Astrocyte (in vitro differentiated cells and primary cell): ENCODE data around the gene TBX5. TPM values are rescaled to one million over a fixed set of nuclear protein-coding genes. Genes with fewer than 3 reads are reported as not detected.
A peak's percentile ranks its signal among the peaks of the same experiment; 100 is the strongest.

ENCODE experiments used
- DNase-seq: peaks from one replicate; pipeline ENCODE4 v3.0.0-alpha.2; 2010; ENCODE audit warnings: low read depth
- FAIRE-seq: peaks from 2 replicates; lab custom pipeline; 2011; peaks lifted over from hg19 to GRCh38; lab: Jason Lieb, UNC
- H2AFZ ChIP-seq: 2 replicates; pipeline ENCODE4 v1.6.0; 2012; ENCODE audit warnings: low read depth, low read length, inconsistent platforms
- H3K27ac ChIP-seq: 2 replicates; pipeline ENCODE4 v1.5.1; 2011; ENCODE audit warnings: low read depth, low read length, inconsistent platforms
- H3K27me3 ChIP-seq: 2 replicates; pipeline ENCODE4 v1.6.0; 2011; ENCODE audit warnings: low read length, inconsistent platforms; ENCODE audit not compliant: insufficient read depth
- H3K36me3 ChIP-seq: 2 replicates; pipeline ENCODE4 v1.5.1; 2011; ENCODE audit warnings: low read length, inconsistent platforms; ENCODE audit not compliant: insufficient read depth
- H3K4me1 ChIP-seq: 2 replicates; pipeline ENCODE4 v1.5.1; 2011; ENCODE audit warnings: low read length, inconsistent platforms; ENCODE audit not compliant: insufficient read depth
- H3K4me2 ChIP-seq: 2 replicates; pipeline ENCODE4 v1.6.0; 2012; ENCODE audit warnings: low read length, inconsistent platforms
- H3K4me3 ChIP-seq: 2 replicates; pipeline ENCODE4 v1.5.1; 2011; ENCODE audit warnings: low read depth, mild to moderate bottlenecking, low read length, inconsistent platforms; ENCODE audit not compliant: insufficient read depth
- H3K79me2 ChIP-seq: 2 replicates; pipeline ENCODE4 v1.6.0; 2012; ENCODE audit warnings: mild to moderate bottlenecking, low read length, inconsistent platforms; ENCODE audit not compliant: insufficient read depth
- H3K9ac ChIP-seq: 2 replicates; pipeline ENCODE4 v1.6.0; 2012; ENCODE audit warnings: mild to moderate bottlenecking, low read length, inconsistent platforms
- H3K9me3 ChIP-seq: 2 replicates; pipeline ENCODE4 v1.5.1; 2012; ENCODE audit warnings: low read depth, mild to moderate bottlenecking, low read length, inconsistent platforms; ENCODE audit not compliant: insufficient read depth
- H4K20me1 ChIP-seq: 2 replicates; pipeline ENCODE4 v1.6.0; 2012; ENCODE audit warnings: low read length, inconsistent platforms; ENCODE audit not compliant: insufficient read depth
- H3K27ac Mint-ChIP-seq: one replicate; pipeline ENCODE4 v1.8.0; 2021; ENCODE audit warnings: mild to moderate bottlenecking, mixed read lengths; ENCODE audit not compliant: unreplicated experiment
- H3K27me3 Mint-ChIP-seq: one replicate; pipeline ENCODE4 v1.8.0; 2021; ENCODE audit warnings: low read depth, mixed read lengths; ENCODE audit not compliant: unreplicated experiment
- H3K36me3 Mint-ChIP-seq: one replicate; pipeline ENCODE4 v1.8.0; 2021; ENCODE audit warnings: low read depth, mixed read lengths; ENCODE audit not compliant: unreplicated experiment
- H3K4me1 Mint-ChIP-seq: one replicate; pipeline ENCODE4 v1.8.0; 2021; ENCODE audit warnings: low read depth, mixed read lengths; ENCODE audit not compliant: unreplicated experiment
- H3K4me3 Mint-ChIP-seq: one replicate; pipeline ENCODE4 v1.8.0; 2021; ENCODE audit warnings: mild to moderate bottlenecking, moderate library complexity, mixed read lengths; ENCODE audit not compliant: unreplicated experiment
- H3K9me3 Mint-ChIP-seq: one replicate; pipeline ENCODE4 v1.8.0; 2021; ENCODE audit warnings: mild to moderate bottlenecking, mixed read lengths; ENCODE audit not compliant: unreplicated experiment
- CTCF ChIP-seq: IDR thresholded peaks from 2 replicates; pipeline ENCODE4 v1.5.1; 2011; ENCODE audit warnings: low read depth, mild to moderate bottlenecking, inconsistent platforms, low read length, moderate library complexity; ENCODE audit not compliant: insufficient read depth
- EZH2 ChIP-seq: IDR thresholded peaks from 2 replicates; pipeline ENCODE4 v1.6.1; 2012; ENCODE audit warnings: mild to moderate bottlenecking, low read length, inconsistent platforms; ENCODE audit not compliant: insufficient read depth
- total RNA-seq: library from RNA; stranded (reverse); gene quantifications from 2 replicates; pipeline ENCODE4 v1.2.1, GENCODE V29; 2021

TBX5 gene
- total RNA-seq, 1 donor from 2014 or later, result not detected

DNA sequence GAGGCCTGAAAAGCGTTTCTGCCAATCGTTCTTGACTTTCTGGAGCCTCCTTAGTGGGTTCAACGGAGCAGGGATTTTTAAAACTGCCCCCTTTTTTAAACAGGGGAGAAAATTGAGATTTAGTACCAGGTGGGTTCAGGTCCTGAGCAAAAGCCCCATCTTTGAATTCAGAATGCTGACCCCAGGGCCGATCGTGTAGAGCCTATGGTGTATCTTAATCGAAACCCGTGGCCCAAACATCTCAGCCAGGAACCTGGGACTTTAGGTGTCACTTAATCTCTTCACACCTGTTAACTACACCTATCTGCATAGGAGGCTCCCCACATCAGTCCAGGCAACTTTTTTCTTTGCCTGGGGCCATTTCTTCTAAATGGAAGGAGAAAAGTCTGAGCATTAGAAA is 6.4 kb upstream of the TBX5 start:
- H3K36me3 Mint-ChIP-seq, result peaks cover 2% of the 10 kb centered on the region
- Histone ChIP-seq H3K9ac (no peak overlapping the region), H3K9me3 (peaks cover 3% of the 10 kb centered on the region), H3K4me1 (no peaks in the 10 kb centered on the region), H3K79me2 (no peaks in the 10 kb centered on the region), H3K36me3 (no peaks in the 10 kb centered on the region), H3K4me2 (no peak overlapping the region), H3K27me3 (peaks cover 82% of the 10 kb centered on the region), H3K4me3 (no peak overlapping the region), H4K20me1 (no peaks in the 10 kb centered on the region), H3K27ac (no peak overlapping the region), H2AFZ (no peak overlapping the region)
- FAIRE-seq (no peak), DNase-seq (no peak)
- H3K27me3 Mint-ChIP-seq, result peaks cover 95% of the 10 kb centered on the region
- no peak overlapping the region for H3K27ac Mint-ChIP-seq
- no peak overlapping the region for H3K4me3 Mint-ChIP-seq
- H3K4me1 Mint-ChIP-seq, result no peaks in the 10 kb centered on the region
- peaks cover 16% of the 10 kb centered on the region for H3K9me3 Mint-ChIP-seq
- TF ChIP-seq EZH2 (no peak), CTCF (no peak)

DNA sequence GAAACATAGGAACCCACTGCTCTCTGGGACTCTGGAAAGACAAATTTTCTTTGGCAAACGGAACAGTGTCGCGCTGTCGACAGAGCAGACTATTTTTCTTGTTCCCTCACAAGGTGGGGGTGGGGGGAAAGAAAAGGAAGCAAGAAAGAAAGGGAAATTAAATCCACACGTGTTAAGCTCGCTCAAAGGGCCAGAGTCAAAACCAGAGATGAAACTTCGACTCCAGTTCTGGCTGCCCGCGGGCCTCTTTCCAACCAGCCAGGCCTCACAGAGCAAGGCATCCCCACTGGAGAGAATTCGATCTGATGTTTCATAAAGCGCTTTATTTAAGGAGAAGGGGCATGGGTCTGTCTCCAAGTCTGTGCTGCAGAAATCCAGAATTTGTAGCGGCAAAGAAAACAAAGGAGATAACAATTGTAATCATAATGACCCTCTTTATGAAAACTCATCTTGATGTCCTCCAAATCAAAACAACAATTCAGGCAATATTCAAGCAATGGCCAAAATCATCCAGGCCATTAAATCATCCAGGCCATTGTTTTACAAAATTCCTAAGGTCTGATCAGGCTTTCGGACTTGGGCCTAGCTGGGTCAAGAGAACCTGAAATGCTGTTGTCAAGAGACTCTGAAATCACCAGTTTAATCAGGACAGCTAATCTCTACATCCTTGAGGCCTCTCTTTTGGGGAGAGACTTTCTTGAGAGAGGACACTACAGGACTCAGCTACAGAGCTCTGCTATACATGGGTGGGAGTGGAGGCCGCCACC is 5.3 kb upstream of the TBX5 start:
- DNase-seq (no peak), FAIRE-seq (peak; percentile 29)
- Histone ChIP-seq H3K27ac (no peak overlapping the region), H3K9ac (no peak overlapping the region), H4K20me1 (no peaks in the 10 kb centered on the region), H3K4me2 (no peak overlapping the region), H3K36me3 (no peaks in the 10 kb centered on the region), H3K27me3 (peaks cover 89% of the 10 kb centered on the region), H3K9me3 (peaks cover 3% of the 10 kb centered on the region), H3K4me3 (no peak overlapping the region), H3K79me2 (no peaks in the 10 kb centered on the region), H2AFZ (no peak overlapping the region), H3K4me1 (no peaks in the 10 kb centered on the region)
- Mint-ChIP-seq H3K4me1 (no peaks in the 10 kb centered on the region), H3K36me3 (peaks cover 2% of the 10 kb centered on the region), H3K9me3 (peaks cover 18% of the 10 kb centered on the region), H3K27ac (no peak overlapping the region), H3K4me3 (no peak overlapping the region), H3K27me3 (peaks cover 94% of the 10 kb centered on the region)
- TF ChIP-seq CTCF, result no peak
